A549 (cell line): ENCODE measurements around the gene GJA4. TPM values are rescaled to one million over a fixed set of nuclear protein-coding genes. Genes with fewer than 3 reads are reported as not detected.
A peak's percentile ranks its signal among the peaks of the same experiment; 100 is the strongest.

ENCODE experiments used
- ATAC-seq, 2 experiments: fragments of 200-7000 bp in 1 of 2; fragments of >200 bp in 1 of 2; cut with Nextera tagmentation in 1 of 2; cut with Tn5 transposase in 1 of 2; 3 replicates each; pipeline versions ENCODE4 v1.8.0 to v1.9.1; 2018 to 2020; ENCODE audit warnings: mild to moderate bottlenecking in 1 of 2, moderate library complexity in 1 of 2
- CTCF ChIA-PET: fragments of 300-600 bp; sonication (Branson Sonifier 250); formaldehyde crosslinking; extraction: SDS; loops from one replicate; lab custom pipeline; 2021; ENCODE audit warnings: antibody characterized with exemption, inconsistent platforms; lab: Yijun Ruan, JAX
- POLR2A ChIA-PET: fragments of 350-600 bp; formaldehyde crosslinking; extraction: SDS; loops from one replicate; lab custom pipeline; 2021; ENCODE audit warnings: antibody characterized with exemption, inconsistent platforms; lab: Yijun Ruan, JAX
- DNase-seq, 2 experiments: peaks; one replicate each; pipeline versions ENCODE4 v3.0.0 to v3.0.0-alpha.2; 2011 to 2016; ENCODE audit warnings: low read depth in 1 of 2, low spot score in 1 of 2
- FAIRE-seq: peaks from 2 replicates; lab custom pipeline; 2011; peaks lifted over from hg19 to GRCh38; lab: Jason Lieb, UNC
- H3K27ac ChIP-seq, 2 experiments: fragments of >200 bp; sonication (Bioruptor Twin); formaldehyde crosslinking; 3 replicates each; pipeline ENCODE4 v1.5.1; 2016 to 2017
- H3K4me1 ChIP-seq: fragments of >200 bp; sonication (Bioruptor Twin); formaldehyde crosslinking; 3 replicates; pipeline ENCODE4 v1.6.1; 2016
- H3K4me2 ChIP-seq: fragments of >200 bp; sonication (Bioruptor Twin); formaldehyde crosslinking; 3 replicates; pipeline ENCODE4 v1.6.1; 2016
- H3K4me3 ChIP-seq: fragments of >200 bp; sonication (Bioruptor Twin); formaldehyde crosslinking; 3 replicates; pipeline ENCODE4 v1.5.1; 2016
- H3K9me3 ChIP-seq: fragments of >200 bp; sonication (Bioruptor Twin); formaldehyde crosslinking; 3 replicates; pipeline ENCODE4 v1.6.1; 2016
- CBX2 ChIP-seq: fragments of 200-600 bp; sonication (generic); IDR thresholded peaks from 2 replicates; pipeline ENCODE4 v1.6.1; 2016; ENCODE audit warnings: low read depth, mild to moderate bottlenecking, borderline replicate concordance
- CEBPB ChIP-seq, 2 experiments: fragments of >200 bp in 1 of 2; sonication (Bioruptor Twin) in 1 of 2; formaldehyde crosslinking in 1 of 2; IDR thresholded peaks; 2 replicates each; pipeline ENCODE4 v1.6.1; 2012 to 2016
- EHF ChIP-seq: fragments of 250-450 bp; sonication (Bioruptor Pico); IDR thresholded peaks from 2 replicates; pipeline ENCODE4 v1.5.0; 2020; ENCODE audit warnings: mild to moderate bottlenecking
- FOXS1 ChIP-seq: fragments of 250-450 bp; sonication (Bioruptor Pico); IDR thresholded peaks from 2 replicates; pipeline ENCODE4 v1.5.0; 2020; ENCODE audit warnings: mild to moderate bottlenecking, moderate library complexity
- HOXB13 ChIP-seq: fragments of 250-450 bp; sonication (Bioruptor Pico); IDR thresholded peaks from 2 replicates; pipeline ENCODE4 v1.5.0; 2020; ENCODE audit warnings: low read depth, mild to moderate bottlenecking, moderate library complexity
- HOXB5 ChIP-seq: fragments of 250-450 bp; sonication (Bioruptor Pico); IDR thresholded peaks from 2 replicates; pipeline ENCODE4 v1.5.0; 2020; ENCODE audit warnings: mild to moderate bottlenecking, moderate library complexity
- JUNB ChIP-seq: fragments of >200 bp; sonication (Bioruptor Twin); formaldehyde crosslinking; IDR thresholded peaks from 2 replicates; pipeline ENCODE4 v1.6.1; 2016
- KDM1A ChIP-seq: fragments of 200-600 bp; sonication (generic); IDR thresholded peaks from 2 replicates; pipeline ENCODE4 v1.6.1; 2016; ENCODE audit warnings: low read depth, mild to moderate bottlenecking
- KDM5A ChIP-seq: fragments of 200-600 bp; sonication (generic); IDR thresholded peaks from 2 replicates; pipeline ENCODE4 v1.6.1; 2016; ENCODE audit warnings: antibody characterized with exemption, mild to moderate bottlenecking
- MYC ChIP-seq: IDR thresholded peaks from 2 replicates; pipeline ENCODE4 v1.6.1; 2012; ENCODE audit warnings: mild to moderate bottlenecking, inconsistent platforms, low read length, improper control_type of control experiment, borderline replicate concordance
- NFE2L2 ChIP-seq: fragments of 150-350 bp; conservative IDR thresholded peaks from 2 replicates; pipeline ENCODE4 v1.6.1; 2014; ENCODE audit warnings: low read length
- NPAS2 ChIP-seq: fragments of 250-450 bp; sonication (Bioruptor Pico); IDR thresholded peaks from 2 replicates; pipeline ENCODE4 v1.8.0; 2022; ENCODE audit warnings: mild to moderate bottlenecking, moderate library complexity, borderline replicate concordance
- POLR2AphosphoS2 ChIP-seq: conservative IDR thresholded peaks from 2 replicates; pipeline ENCODE4 v1.6.1; 2012; ENCODE audit warnings: low read length, improper control_type of control experiment, inconsistent platforms
- RARB ChIP-seq: fragments of 250-450 bp; sonication (Bioruptor Pico); IDR thresholded peaks from 2 replicates; pipeline ENCODE4 v1.8.0; 2021; ENCODE audit warnings: mild to moderate bottlenecking, moderate library complexity
- RCOR1 ChIP-seq: fragments of 150-350 bp; IDR thresholded peaks from 2 replicates; pipeline ENCODE4 v1.6.1; 2014; ENCODE audit warnings: antibody characterized with exemption, low read length, low read depth
- RNF2 ChIP-seq: fragments of 200-600 bp; sonication (generic); IDR thresholded peaks from 2 replicates; pipeline ENCODE4 v1.6.1; 2016; ENCODE audit warnings: low read depth, mild to moderate bottlenecking, antibody characterized with exemption, moderate library complexity, borderline replicate concordance
- SREBF2 ChIP-seq: fragments of 450-650 bp; IDR thresholded peaks from 2 replicates; pipeline ENCODE4 v1.6.1; 2014; ENCODE audit warnings: mild to moderate bottlenecking, moderate library complexity
- ZC3H11A ChIP-seq: fragments of 450-650 bp; IDR thresholded peaks from 2 replicates; pipeline ENCODE4 v1.6.1; 2014; ENCODE audit warnings: antibody characterized with exemption, mild to moderate bottlenecking
- ZNF302 ChIP-seq: fragments of 250-450 bp; sonication (Bioruptor Pico); IDR thresholded peaks from 2 replicates; pipeline ENCODE4 v1.9.0; 2021; ENCODE audit warnings: inconsistent platforms, mild to moderate bottlenecking, moderate library complexity
- ZSCAN20 ChIP-seq: fragments of 250-450 bp; sonication (Bioruptor Pico); IDR thresholded peaks from 2 replicates; pipeline ENCODE4 v1.8.0; 2022; ENCODE audit warnings: mild to moderate bottlenecking, moderate library complexity
- WGBS: methylation state at CpG from one replicate; pipeline ENCODE4 v1.1.6; 2017; ENCODE audit errors: missing lambda C conversion rate; 5-methylcytosine and 5-hydroxymethylcytosine counted together
- polyA plus RNA-seq, 4 experiments: library from polyadenylated mRNA; depleted of rRNA in 3 of 4; stranded (reverse); fragments of >200 nt; fragmentation: RNase III in 1 of 4; extraction: RNeasy Plus Mini Kit Qiagen cat#74134 plus additional on column Dnase treatment in 1 of 4; gene quantifications; 2 replicates in 3 of 4; 3 replicates in 1 of 4; pipeline ENCODE4 v1.2.3, GENCODE V29; 2011 to 2017
- TF ChIP-seq, protein P1 (sequence below): fragments of 200-600 bp; sonication (generic); IDR thresholded peaks from 2 replicates; pipeline ENCODE4 v1.6.1; 2016; ENCODE audit warnings: antibody characterized with exemption, mild to moderate bottlenecking, moderate library complexity
- TF ChIP-seq, protein P2 (sequence below): fragments of 250-450 bp; sonication (Bioruptor Pico); IDR thresholded peaks from 2 replicates; pipeline ENCODE4 v1.5.0; 2021; ENCODE audit warnings: mild to moderate bottlenecking, moderate library complexity, borderline replicate concordance
- TF ChIP-seq, protein P3 (sequence below): IDR thresholded peaks from 2 replicates; pipeline ENCODE4 v1.6.1; 2012
- TF ChIP-seq, protein P4 (sequence below): IDR thresholded peaks from 2 replicates; pipeline ENCODE4 v1.6.1; 2012
- TF ChIP-seq, protein P5 (sequence below): fragments of 250-450 bp; sonication (Bioruptor Pico); IDR thresholded peaks from 2 replicates; pipeline ENCODE4 v1.5.0; 2020; ENCODE audit warnings: low read depth, mild to moderate bottlenecking, moderate library complexity

Gene GJA4
- polyA plus RNA-seq, 2 of the 4 experiments (the other 2 are of a cell fraction), result not detected

DNA sequence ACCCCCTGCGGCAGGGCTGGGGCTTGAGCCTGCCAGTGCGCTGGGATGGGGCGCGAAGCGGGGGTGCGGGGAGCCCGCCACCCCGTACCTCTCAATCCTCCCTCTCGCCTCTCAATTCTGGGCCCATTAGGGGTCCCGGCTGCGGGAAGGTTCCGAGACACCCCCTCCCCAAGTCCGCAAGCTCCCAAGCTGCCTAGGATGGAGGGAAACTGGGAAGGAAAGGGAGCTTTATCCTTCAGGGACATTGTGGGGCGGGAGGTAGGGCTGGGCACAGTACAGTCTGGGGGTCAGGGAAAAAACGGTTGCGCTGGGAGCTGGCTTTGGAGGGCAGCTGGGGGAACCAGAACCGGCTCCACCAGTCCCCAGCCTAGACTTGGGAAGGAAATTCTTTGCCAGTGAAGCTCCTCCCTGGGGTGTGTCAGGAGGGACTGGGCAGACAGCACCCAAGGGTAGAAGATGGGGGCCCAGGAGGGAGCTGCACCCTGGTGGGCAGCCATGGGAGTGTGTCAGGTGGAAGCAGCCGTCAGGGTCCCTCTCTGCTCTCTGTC lies 10.9 kb upstream of the GJA4 start:
- Histone ChIP-seq H3K4me1 (peaks cover 9% of the 10 kb centered on the region; the same call in 1 of the 3 replicates), H3K4me2 (peak overlapping the region; percentile 91), H3K9me3 (no peaks in the 10 kb centered on the region), H3K4me3 (peak overlapping the region; percentile 54), H3K27ac (peak overlapping the region; percentile 68 to 86; a peak in 5 of 6 replicates)
- ATAC-seq (peak in 1 of 2 experiments; percentile 8; a peak in 1 of 6 replicates), FAIRE-seq (no peak), DNase-seq (no peak)
- POLR2A ChIA-PET, result no interaction called here
- 81% methylated on average over 7 of the region's 18 CpGs for WGBS
- CTCF ChIA-PET, result interaction anchor here (0.6 to 1.4 kb wide), 2 partner anchors 14 to 71 kb away, joined by 4 to 6 read pairs; no protein-coding TSS in a partner anchor
- TF ChIP-seq ZNF302 (CRISPR knock-in tag), result no peak
- no peak for TF ChIP-seq EHF
- TF ChIP-seq, protein P1, sequence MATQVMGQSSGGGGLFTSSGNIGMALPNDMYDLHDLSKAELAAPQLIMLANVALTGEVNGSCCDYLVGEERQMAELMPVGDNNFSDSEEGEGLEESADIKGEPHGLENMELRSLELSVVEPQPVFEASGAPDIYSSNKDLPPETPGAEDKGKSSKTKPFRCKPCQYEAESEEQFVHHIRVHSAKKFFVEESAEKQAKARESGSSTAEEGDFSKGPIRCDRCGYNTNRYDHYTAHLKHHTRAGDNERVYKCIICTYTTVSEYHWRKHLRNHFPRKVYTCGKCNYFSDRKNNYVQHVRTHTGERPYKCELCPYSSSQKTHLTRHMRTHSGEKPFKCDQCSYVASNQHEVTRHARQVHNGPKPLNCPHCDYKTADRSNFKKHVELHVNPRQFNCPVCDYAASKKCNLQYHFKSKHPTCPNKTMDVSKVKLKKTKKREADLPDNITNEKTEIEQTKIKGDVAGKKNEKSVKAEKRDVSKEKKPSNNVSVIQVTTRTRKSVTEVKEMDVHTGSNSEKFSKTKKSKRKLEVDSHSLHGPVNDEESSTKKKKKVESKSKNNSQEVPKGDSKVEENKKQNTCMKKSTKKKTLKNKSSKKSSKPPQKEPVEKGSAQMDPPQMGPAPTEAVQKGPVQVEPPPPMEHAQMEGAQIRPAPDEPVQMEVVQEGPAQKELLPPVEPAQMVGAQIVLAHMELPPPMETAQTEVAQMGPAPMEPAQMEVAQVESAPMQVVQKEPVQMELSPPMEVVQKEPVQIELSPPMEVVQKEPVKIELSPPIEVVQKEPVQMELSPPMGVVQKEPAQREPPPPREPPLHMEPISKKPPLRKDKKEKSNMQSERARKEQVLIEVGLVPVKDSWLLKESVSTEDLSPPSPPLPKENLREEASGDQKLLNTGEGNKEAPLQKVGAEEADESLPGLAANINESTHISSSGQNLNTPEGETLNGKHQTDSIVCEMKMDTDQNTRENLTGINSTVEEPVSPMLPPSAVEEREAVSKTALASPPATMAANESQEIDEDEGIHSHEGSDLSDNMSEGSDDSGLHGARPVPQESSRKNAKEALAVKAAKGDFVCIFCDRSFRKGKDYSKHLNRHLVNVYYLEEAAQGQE, result no peak
- TF ChIP-seq CBX2, result no peak
- no peak for TF ChIP-seq MYC
- TF ChIP-seq, protein P2, sequence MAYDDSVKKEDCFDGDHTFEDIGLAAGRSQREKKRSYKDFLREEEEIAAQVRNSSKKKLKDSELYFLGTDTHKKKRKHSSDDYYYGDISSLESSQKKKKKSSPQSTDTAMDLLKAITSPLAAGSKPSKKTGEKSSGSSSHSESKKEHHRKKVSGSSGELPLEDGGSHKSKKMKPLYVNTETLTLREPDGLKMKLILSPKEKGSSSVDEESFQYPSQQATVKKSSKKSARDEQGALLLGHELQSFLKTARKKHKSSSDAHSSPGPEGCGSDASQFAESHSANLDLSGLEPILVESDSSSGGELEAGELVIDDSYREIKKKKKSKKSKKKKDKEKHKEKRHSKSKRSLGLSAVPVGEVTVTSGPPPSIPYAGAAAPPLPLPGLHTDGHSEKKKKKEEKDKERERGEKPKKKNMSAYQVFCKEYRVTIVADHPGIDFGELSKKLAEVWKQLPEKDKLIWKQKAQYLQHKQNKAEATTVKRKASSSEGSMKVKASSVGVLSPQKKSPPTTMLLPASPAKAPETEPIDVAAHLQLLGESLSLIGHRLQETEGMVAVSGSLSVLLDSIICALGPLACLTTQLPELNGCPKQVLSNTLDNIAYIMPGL (CRISPR knock-in tag), result no peak
- TF ChIP-seq, protein P3, sequence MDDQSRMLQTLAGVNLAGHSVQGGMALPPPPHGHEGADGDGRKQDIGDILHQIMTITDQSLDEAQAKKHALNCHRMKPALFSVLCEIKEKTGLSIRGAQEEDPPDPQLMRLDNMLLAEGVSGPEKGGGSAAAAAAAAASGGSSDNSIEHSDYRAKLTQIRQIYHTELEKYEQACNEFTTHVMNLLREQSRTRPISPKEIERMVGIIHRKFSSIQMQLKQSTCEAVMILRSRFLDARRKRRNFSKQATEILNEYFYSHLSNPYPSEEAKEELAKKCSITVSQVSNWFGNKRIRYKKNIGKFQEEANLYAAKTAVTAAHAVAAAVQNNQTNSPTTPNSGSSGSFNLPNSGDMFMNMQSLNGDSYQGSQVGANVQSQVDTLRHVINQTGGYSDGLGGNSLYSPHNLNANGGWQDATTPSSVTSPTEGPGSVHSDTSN, result no peak
- no peak for TF ChIP-seq HOXB5 (CRISPR knock-in tag)
- TF ChIP-seq JUNB, result no peak
- TF ChIP-seq HOXB13, result no peak
- TF ChIP-seq ZC3H11A, result no peak
- TF ChIP-seq SREBF2, result no peak
- no peak for TF ChIP-seq POLR2AphosphoS2
- TF ChIP-seq KDM1A, result no peak
- TF ChIP-seq ZSCAN20, result no peak
- no peak for TF ChIP-seq RNF2

DNA sequence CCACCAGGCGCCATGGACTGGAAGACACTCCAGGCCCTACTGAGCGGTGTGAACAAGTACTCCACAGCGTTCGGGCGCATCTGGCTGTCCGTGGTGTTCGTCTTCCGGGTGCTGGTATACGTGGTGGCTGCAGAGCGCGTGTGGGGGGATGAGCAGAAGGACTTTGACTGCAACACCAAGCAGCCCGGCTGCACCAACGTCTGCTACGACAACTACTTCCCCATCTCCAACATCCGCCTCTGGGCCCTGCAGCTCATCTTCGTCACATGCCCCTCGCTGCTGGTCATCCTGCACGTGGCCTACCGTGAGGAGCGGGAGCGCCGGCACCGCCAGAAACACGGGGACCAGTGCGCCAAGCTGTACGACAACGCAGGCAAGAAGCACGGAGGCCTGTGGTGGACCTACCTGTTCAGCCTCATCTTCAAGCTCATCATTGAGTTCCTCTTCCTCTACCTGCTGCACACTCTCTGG lies 8.0 kb upstream of the GJA4 start:
- ChIA-PET CTCF (interaction anchor here (1.1 to 1.2 kb wide), 3 partner anchors 11 to 82 kb away, joined by 3 to 4 read pairs (median 3); no protein-coding TSS in a partner anchor), POLR2A (no interaction called here)
- FAIRE-seq (no peak), ATAC-seq (no peak), DNase-seq (no peak)
- 88% methylated on average over 16 of the region's 28 CpGs for whole genome bisulfite sequencing
- Histone ChIP-seq H3K9me3 (no peaks in the 10 kb centered on the region), H3K4me3 (no peak overlapping the region), H3K27ac (no peak overlapping the region), H3K4me1 (peaks cover 9% of the 10 kb centered on the region; the same call in 1 of the 3 replicates), H3K4me2 (no peak overlapping the region)
- TF ChIP-seq FOXS1 (CRISPR knock-in tag) (no peak), KDM5A (no peak), ZNF302 (CRISPR knock-in tag) (no peak), CEBPB (IDR thresholded peaks at IDR 0.05) (no peak), KDM1A (no peak), RARB (CRISPR knock-in tag) (no peak), RCOR1 (no peak), NFE2L2 (no peak), NPAS2 (CRISPR knock-in tag) (no peak)
- TF ChIP-seq, protein P1, result no peak
- TF ChIP-seq, protein P4, sequence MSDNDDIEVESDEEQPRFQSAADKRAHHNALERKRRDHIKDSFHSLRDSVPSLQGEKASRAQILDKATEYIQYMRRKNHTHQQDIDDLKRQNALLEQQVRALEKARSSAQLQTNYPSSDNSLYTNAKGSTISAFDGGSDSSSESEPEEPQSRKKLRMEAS, result no peak
- TF ChIP-seq, protein P5, sequence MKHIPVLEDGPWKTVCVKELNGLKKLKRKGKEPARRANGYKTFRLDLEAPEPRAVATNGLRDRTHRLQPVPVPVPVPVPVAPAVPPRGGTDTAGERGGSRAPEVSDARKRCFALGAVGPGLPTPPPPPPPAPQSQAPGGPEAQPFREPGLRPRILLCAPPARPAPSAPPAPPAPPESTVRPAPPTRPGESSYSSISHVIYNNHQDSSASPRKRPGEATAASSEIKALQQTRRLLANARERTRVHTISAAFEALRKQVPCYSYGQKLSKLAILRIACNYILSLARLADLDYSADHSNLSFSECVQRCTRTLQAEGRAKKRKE (CRISPR knock-in tag), result no peak
